Mesenchymal stem cell (in vitro differentiated cells and primary cell): ENCODE measurements around the gene SIGLECL1.

Experiments
- DNase-seq: peaks from one replicate; pipeline ENCODE4 v3.0.0-alpha.2; 2013
- H2AFZ ChIP-seq: one replicate; pipeline ENCODE4 v1.6.1; 2013; ENCODE audit warnings: low read depth, mild to moderate bottlenecking, control low read depth, inconsistent platforms, low read length, moderate library complexity
- H2AK5ac ChIP-seq: 2 replicates; pipeline ENCODE4 v1.6.1; 2013; ENCODE audit warnings: low read length, moderate library complexity, mild to moderate bottlenecking, inconsistent platforms; ENCODE audit not compliant: severe bottlenecking
- H2BK120ac ChIP-seq: one replicate; pipeline ENCODE4 v1.6.1; 2013; ENCODE audit warnings: low read depth, mild to moderate bottlenecking, inconsistent platforms, low read length, moderate library complexity
- H2BK12ac ChIP-seq, 2 experiments: one replicate each; pipeline ENCODE4 v1.6.1; 2013; ENCODE audit warnings: inconsistent platforms in 2 of 2, low read length in 2 of 2, mild to moderate bottlenecking in 2 of 2, moderate library complexity in 2 of 2, control low read depth in 1 of 2
- H2BK15ac ChIP-seq: one replicate; pipeline ENCODE4 v1.6.1; 2013; ENCODE audit warnings: mild to moderate bottlenecking, low read depth, inconsistent platforms; ENCODE audit not compliant: poor library complexity, severe bottlenecking
- H2BK5ac ChIP-seq: 2 replicates; pipeline ENCODE4 v1.6.1; 2013; ENCODE audit warnings: low read depth, mild to moderate bottlenecking, low read length, control low read depth, inconsistent platforms; ENCODE audit not compliant: poor library complexity, severe bottlenecking
- H3K14ac ChIP-seq, 2 experiments: one replicate each; pipeline ENCODE4 v1.6.1; 2013; ENCODE audit warnings: inconsistent platforms in 2 of 2, low read length in 2 of 2, control low read depth in 1 of 2, mild to moderate bottlenecking in 1 of 2, moderate library complexity in 1 of 2
- H3K18ac ChIP-seq, 2 experiments: one replicate each; pipeline ENCODE4 v1.6.1; 2013; ENCODE audit warnings: inconsistent platforms in 2 of 2, low read length in 2 of 2, control low read depth in 1 of 2, low read depth in 1 of 2, mild to moderate bottlenecking in 1 of 2
- H3K23ac ChIP-seq, 2 experiments: one replicate each; pipeline ENCODE4 v1.6.1; 2013; ENCODE audit warnings: inconsistent platforms in 2 of 2, low read length in 2 of 2, mild to moderate bottlenecking in 2 of 2, moderate library complexity in 2 of 2, control low read depth in 1 of 2
- H3K27ac ChIP-seq: 2 replicates; pipeline ENCODE4 v1.5.1; 2013; ENCODE audit warnings: mild to moderate bottlenecking, moderate library complexity, low read length, control low read depth, inconsistent platforms; ENCODE audit not compliant: poor library complexity, severe bottlenecking
- H3K27me3 ChIP-seq, 2 experiments: 2 replicates each; pipeline versions ENCODE4 v1.6.1 to v1.7.0; 2013; ENCODE audit warnings: low read length in 2 of 2, mild to moderate bottlenecking in 2 of 2, moderate library complexity in 2 of 2, control low read depth in 1 of 2, inconsistent platforms in 1 of 2; ENCODE audit not compliant: control insufficient read depth in 1 of 2, insufficient read depth in 1 of 2
- H3K36me3 ChIP-seq, 2 experiments: 2 replicates each; pipeline versions ENCODE4 v1.6.1 to v1.7.0; 2013; ENCODE audit warnings: low read length in 2 of 2, control low read depth in 1 of 2, inconsistent platforms in 1 of 2, low read depth in 1 of 2, mild to moderate bottlenecking in 1 of 2; ENCODE audit not compliant: insufficient read depth in 2 of 2, control insufficient read depth in 1 of 2
- H3K4ac ChIP-seq, 2 experiments: one replicate each; pipeline ENCODE4 v1.6.1; 2013; ENCODE audit warnings: inconsistent platforms in 2 of 2, low read length in 2 of 2, mild to moderate bottlenecking in 2 of 2, moderate library complexity in 2 of 2, control low read depth in 1 of 2, low read depth in 1 of 2
- H3K4me1 ChIP-seq: 2 replicates; pipeline ENCODE4 v1.6.1; 2013; ENCODE audit warnings: low read depth, low read length, control low read depth; ENCODE audit not compliant: control insufficient read depth, insufficient read depth
- H3K4me2 ChIP-seq: 2 replicates; pipeline ENCODE4 v1.6.1; 2013; ENCODE audit warnings: low read length, mild to moderate bottlenecking, inconsistent platforms; ENCODE audit not compliant: poor library complexity, severe bottlenecking
- H3K4me3 ChIP-seq, 2 experiments: 2 replicates each; pipeline versions ENCODE4 v1.5.1 to v1.7.0; 2013; ENCODE audit warnings: low read length in 2 of 2, mild to moderate bottlenecking in 2 of 2, control low read depth in 1 of 2, low read depth in 1 of 2; ENCODE audit not compliant: insufficient read depth in 1 of 2
- H3K79me1 ChIP-seq: replicated peaks from 2 replicates; pipeline ENCODE4 v1.6.1; 2013; ENCODE audit warnings: mild to moderate bottlenecking, control low read depth, low read length, inconsistent platforms; ENCODE audit not compliant: poor library complexity, severe bottlenecking
- H3K9ac ChIP-seq: 2 replicates; pipeline ENCODE4 v1.7.0; 2013; ENCODE audit warnings: mild to moderate bottlenecking, low read length, moderate library complexity
- H3K9me3 ChIP-seq: 2 replicates; pipeline ENCODE4 v1.7.0; 2013; ENCODE audit warnings: mild to moderate bottlenecking, low read length; ENCODE audit not compliant: control insufficient read depth
- H4K8ac ChIP-seq: one replicate; pipeline ENCODE4 v1.6.1; 2013; ENCODE audit warnings: inconsistent platforms, mild to moderate bottlenecking, low read length, moderate library complexity
- H4K91ac ChIP-seq: one replicate; pipeline ENCODE4 v1.6.1; 2013; ENCODE audit warnings: mild to moderate bottlenecking, low read length, inconsistent platforms
- WGBS: methylation state at CpG from one replicate; pipeline ENCODE4 v1.1.7; 2013; ENCODE audit warnings: mixed read lengths; 5-methylcytosine and 5-hydroxymethylcytosine counted together

Gene SIGLECL1

DNA sequence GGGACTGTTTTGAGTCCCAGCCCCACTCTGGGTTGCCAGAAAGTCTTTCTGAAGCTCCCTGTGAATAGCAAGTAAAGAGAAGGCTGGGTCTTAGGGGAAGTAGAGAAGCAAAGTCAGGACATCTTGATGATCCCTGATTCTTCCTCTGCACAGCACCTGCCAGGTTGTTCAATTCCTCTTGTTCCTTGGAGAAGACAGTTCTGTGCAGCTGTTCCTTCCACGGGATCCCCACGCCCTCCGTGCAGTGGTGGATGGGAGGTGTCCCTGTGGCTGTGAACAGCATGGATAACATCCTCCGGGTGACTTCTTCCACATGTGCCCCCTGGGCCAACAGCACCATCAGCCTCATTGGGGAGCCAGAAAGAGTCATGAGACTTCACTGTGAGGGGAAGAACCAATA lies 31.5 kb downstream of the SIGLECL1 start:
- Histone ChIP-seq H2BK12ac (no peak overlapping the region), H3K4me1 (no peaks in the 10 kb centered on the region), H3K4ac (no peak overlapping the region), H2BK120ac (no peak overlapping the region), H4K8ac (no peak overlapping the region), H3K4me2 (no peak overlapping the region), H4K91ac (no peak overlapping the region), H2AK5ac (no peak overlapping the region), H3K36me3 (no peaks in the 10 kb centered on the region), H3K18ac (no peak overlapping the region), H3K27ac (no peak overlapping the region), H3K9me3 (peaks cover 15% of the 10 kb centered on the region), H3K4me3 (no peak overlapping the region), H2AFZ (no peak overlapping the region), H2BK15ac (no peak overlapping the region), H3K9ac (no peak overlapping the region), H3K23ac (no peak overlapping the region), H2BK5ac (no peak overlapping the region), H3K14ac (no peak overlapping the region), H3K79me1 (no peaks in the 10 kb centered on the region), H3K27me3 (peaks cover 0 to 8% of the 10 kb centered on the region in 2 experiments)
- 83% methylated on average over 4 of the region's 4 CpGs for WGBS
- no peak for DNase-seq

GRCh38 chr19:51285682-51286081 lies 34.8 kb downstream of the SIGLECL1 start:
- H3K36me3 ChIP-seq = no peaks in the 10 kb centered on the region
- H3K18ac ChIP-seq = no peak overlapping the region
- WGBS = 58% methylated on average over 2 of the region's 3 CpGs
- no peak for DNase-seq
- H3K27me3 ChIP-seq = peaks cover 0 to 12% of the 10 kb centered on the region in 2 experiments
- H3K23ac ChIP-seq = no peak overlapping the region
- no peak overlapping the region for H2BK15ac ChIP-seq
- no peak overlapping the region for H4K8ac ChIP-seq
- H3K4me2 ChIP-seq = no peak overlapping the region
- H3K4me3 ChIP-seq = no peak overlapping the region
- H3K14ac ChIP-seq = no peak overlapping the region
- peaks cover 15% of the 10 kb centered on the region for H3K9me3 ChIP-seq
- H3K4me1 ChIP-seq = no peaks in the 10 kb centered on the region
- no peak overlapping the region for H3K9ac ChIP-seq
- H2AK5ac ChIP-seq = no peak overlapping the region
- no peak overlapping the region for H2BK5ac ChIP-seq
- H3K27ac ChIP-seq = no peak overlapping the region
- H2BK120ac ChIP-seq = no peak overlapping the region
- no peak overlapping the region for H4K91ac ChIP-seq
- no peaks in the 10 kb centered on the region for H3K79me1 ChIP-seq
- no peak overlapping the region for H3K4ac ChIP-seq
- no peak overlapping the region for H2AFZ ChIP-seq
- H2BK12ac ChIP-seq = no peak overlapping the region

GRCh38 chr19:51289635-51290034 lies 38.8 kb downstream of the SIGLECL1 start:
- no peak overlapping the region for H3K18ac ChIP-seq
- WGBS = 78% methylated on average over 1 of the region's 1 CpG

GRCh38 chr19:51292971-51293370 lies 42.1 kb downstream of the SIGLECL1 start:
- H4K91ac ChIP-seq = no peak overlapping the region
- H3K79me1 ChIP-seq = no peaks in the 10 kb centered on the region
- no peak overlapping the region for H3K4me2 ChIP-seq
- H3K36me3 ChIP-seq = no peaks in the 10 kb centered on the region
- H3K4ac ChIP-seq = no peak overlapping the region
- H4K8ac ChIP-seq = no peak overlapping the region
- no peaks in the 10 kb centered on the region for H3K4me1 ChIP-seq
- no peak overlapping the region for H3K4me3 ChIP-seq
- no peak overlapping the region for H3K23ac ChIP-seq
- H3K9ac ChIP-seq = no peak overlapping the region
- no peak for DNase-seq
- H2BK15ac ChIP-seq = no peak overlapping the region
- 45% methylated on average over 11 of the region's 11 CpGs for WGBS
- peaks cover 0 to 36% of the 10 kb centered on the region in 2 experiments for H3K27me3 ChIP-seq
- H2BK12ac ChIP-seq = no peak overlapping the region
- H3K14ac ChIP-seq = no peak overlapping the region
- H3K27ac ChIP-seq = no peak overlapping the region
- no peak overlapping the region for H2AK5ac ChIP-seq
- H2BK5ac ChIP-seq = no peak overlapping the region
- H3K9me3 ChIP-seq = no peaks in the 10 kb centered on the region
- H2BK120ac ChIP-seq = no peak overlapping the region
- no peak overlapping the region for H2AFZ ChIP-seq
- no peak overlapping the region for H3K18ac ChIP-seq

More at GRCh38 chr19:51289635-51290034, 38.8 kb downstream of the SIGLECL1 start:
- H3K4me2 ChIP-seq = no peak overlapping the region
- no peaks in the 10 kb centered on the region for H3K79me1 ChIP-seq
- H2BK12ac ChIP-seq = no peak overlapping the region
- H2BK15ac ChIP-seq = no peak overlapping the region
- H3K27me3 ChIP-seq = peaks cover 0 to 23% of the 10 kb centered on the region in 2 experiments
- no peaks in the 10 kb centered on the region for H3K4me1 ChIP-seq
- H2BK5ac ChIP-seq = no peak overlapping the region
- no peak overlapping the region for H3K14ac ChIP-seq
- DNase-seq = no peak
- H3K9me3 ChIP-seq = no peaks in the 10 kb centered on the region
- no peak overlapping the region for H3K23ac ChIP-seq
- no peak overlapping the region for H2AK5ac ChIP-seq
- H2BK120ac ChIP-seq = no peak overlapping the region
- H2AFZ ChIP-seq = no peak overlapping the region
- no peaks in the 10 kb centered on the region for H3K36me3 ChIP-seq
- no peak overlapping the region for H3K4ac ChIP-seq
- no peak overlapping the region for H3K4me3 ChIP-seq
- no peak overlapping the region for H3K9ac ChIP-seq
- no peak overlapping the region for H3K27ac ChIP-seq
- no peak overlapping the region for H4K8ac ChIP-seq
- no peak overlapping the region for H4K91ac ChIP-seq
